ENCODE measurements around the gene PTPRT.

DNA sequence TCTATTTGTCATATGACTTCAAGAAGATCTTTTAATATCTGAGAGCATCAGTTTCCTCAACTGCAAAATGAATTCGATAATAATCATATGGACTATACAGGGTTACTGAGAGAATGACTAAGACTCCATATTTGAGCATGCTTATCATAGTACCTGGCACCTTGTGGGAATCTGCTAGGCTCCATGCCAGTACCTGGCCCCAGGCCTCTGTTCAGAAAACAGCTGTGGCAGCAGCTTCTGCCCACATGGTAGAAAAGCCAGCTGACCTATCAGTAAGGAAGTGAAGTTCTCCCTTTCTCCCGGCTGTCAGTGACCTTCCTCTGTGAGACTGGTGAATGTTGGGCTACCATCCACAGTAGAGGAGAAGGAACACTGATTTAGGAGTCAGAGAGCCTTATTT lies 996.6 kb downstream of the PTPRT start:
- TF ChIP-seq, protein P1, sequence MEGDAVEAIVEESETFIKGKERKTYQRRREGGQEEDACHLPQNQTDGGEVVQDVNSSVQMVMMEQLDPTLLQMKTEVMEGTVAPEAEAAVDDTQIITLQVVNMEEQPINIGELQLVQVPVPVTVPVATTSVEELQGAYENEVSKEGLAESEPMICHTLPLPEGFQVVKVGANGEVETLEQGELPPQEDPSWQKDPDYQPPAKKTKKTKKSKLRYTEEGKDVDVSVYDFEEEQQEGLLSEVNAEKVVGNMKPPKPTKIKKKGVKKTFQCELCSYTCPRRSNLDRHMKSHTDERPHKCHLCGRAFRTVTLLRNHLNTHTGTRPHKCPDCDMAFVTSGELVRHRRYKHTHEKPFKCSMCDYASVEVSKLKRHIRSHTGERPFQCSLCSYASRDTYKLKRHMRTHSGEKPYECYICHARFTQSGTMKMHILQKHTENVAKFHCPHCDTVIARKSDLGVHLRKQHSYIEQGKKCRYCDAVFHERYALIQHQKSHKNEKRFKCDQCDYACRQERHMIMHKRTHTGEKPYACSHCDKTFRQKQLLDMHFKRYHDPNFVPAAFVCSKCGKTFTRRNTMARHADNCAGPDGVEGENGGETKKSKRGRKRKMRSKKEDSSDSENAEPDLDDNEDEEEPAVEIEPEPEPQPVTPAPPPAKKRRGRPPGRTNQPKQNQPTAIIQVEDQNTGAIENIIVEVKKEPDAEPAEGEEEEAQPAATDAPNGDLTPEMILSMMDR (IDR thresholded peaks at IDR 0.05), result no peak
- no peak for TF ChIP-seq POLR2A (IDR thresholded peaks at IDR 0.05)

All from Peyer's patch (tissue), 4 donors.